ENCODE results near the gene ATOH8. TPM values are rescaled to one million over a fixed set of nuclear protein-coding genes. Genes with fewer than 3 reads are reported as not detected.

Gene ATOH8
- total RNA-seq, 1 donor from 2014 or later = 13.7 TPM

DNA sequence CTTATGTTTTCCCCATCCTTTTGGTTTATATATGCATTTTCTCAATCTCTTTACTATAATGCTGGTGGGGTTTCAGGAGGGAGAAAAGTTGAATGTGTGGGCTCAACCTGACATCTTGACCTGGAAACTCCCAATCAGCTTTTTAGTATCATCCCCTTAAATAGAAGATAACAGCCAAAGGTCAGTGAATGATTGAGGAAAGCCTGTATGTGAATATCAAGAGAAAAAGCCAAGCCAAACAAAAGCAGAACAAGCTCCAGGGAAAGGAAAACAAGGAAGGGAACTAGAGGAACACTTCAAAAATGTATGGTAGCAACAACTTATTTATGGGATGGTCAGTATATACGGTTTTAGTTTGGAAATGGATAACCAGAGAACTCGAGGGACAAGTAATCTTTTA is 28.3 kb upstream of the ATOH8 start:
- TF ChIP-seq, protein P1, sequence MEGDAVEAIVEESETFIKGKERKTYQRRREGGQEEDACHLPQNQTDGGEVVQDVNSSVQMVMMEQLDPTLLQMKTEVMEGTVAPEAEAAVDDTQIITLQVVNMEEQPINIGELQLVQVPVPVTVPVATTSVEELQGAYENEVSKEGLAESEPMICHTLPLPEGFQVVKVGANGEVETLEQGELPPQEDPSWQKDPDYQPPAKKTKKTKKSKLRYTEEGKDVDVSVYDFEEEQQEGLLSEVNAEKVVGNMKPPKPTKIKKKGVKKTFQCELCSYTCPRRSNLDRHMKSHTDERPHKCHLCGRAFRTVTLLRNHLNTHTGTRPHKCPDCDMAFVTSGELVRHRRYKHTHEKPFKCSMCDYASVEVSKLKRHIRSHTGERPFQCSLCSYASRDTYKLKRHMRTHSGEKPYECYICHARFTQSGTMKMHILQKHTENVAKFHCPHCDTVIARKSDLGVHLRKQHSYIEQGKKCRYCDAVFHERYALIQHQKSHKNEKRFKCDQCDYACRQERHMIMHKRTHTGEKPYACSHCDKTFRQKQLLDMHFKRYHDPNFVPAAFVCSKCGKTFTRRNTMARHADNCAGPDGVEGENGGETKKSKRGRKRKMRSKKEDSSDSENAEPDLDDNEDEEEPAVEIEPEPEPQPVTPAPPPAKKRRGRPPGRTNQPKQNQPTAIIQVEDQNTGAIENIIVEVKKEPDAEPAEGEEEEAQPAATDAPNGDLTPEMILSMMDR (conservative IDR thresholded peaks at IDR 0.05) = no peak
- Mint-ChIP-seq H3K4me1 (ENCODE audit: unreplicated experiment) (peaks cover 25% of the 10 kb centered on the region), H3K27me3 (peaks cover 22% of the 10 kb centered on the region), H3K36me3 (no peaks in the 10 kb centered on the region), H3K9me3 (peaks cover 6% of the 10 kb centered on the region), H3K4me3 (no peak overlapping the region), H3K27ac (no peak overlapping the region)
- no peak for DNase-seq (ENCODE audit: extremely low spot score, unreplicated experiment)

- H3K27me3 Mint-ChIP-seq = peaks cover 22% of the 10 kb centered on the region
- H3K36me3 Mint-ChIP-seq = no peaks in the 10 kb centered on the region
- no peak overlapping the region for H3K27ac Mint-ChIP-seq
Observed at GRCh38 chr2:85727798-85728197, 26.0 kb upstream of the ATOH8 start.

DNA sequence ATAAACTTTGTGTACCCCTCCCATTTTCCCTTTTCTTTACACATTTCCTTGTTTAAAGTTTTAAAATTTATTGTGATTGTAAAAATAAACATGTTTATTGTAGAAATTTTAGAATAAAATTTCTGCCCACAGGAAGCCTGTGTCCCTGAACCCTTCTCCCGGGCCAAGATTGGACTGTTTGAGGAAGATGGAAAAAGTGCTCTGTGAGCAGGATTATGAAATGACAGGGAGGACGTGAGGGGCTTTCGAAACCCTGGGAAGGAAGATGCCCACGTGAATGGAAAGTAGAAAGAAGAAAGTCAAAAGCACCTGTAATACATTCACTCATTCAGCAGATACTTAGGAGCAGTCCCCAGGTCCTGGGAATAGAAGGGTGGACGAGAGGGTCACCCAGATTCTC is 25.4 kb upstream of the ATOH8 start:
- H3K4me1 Mint-ChIP-seq (ENCODE audit: unreplicated experiment) = peaks cover 41% of the 10 kb centered on the region
- H3K27ac Mint-ChIP-seq = no peak overlapping the region
- no peak for DNase-seq (ENCODE audit: extremely low spot score, unreplicated experiment)
- peaks cover 22% of the 10 kb centered on the region for H3K27me3 Mint-ChIP-seq
- H3K4me3 Mint-ChIP-seq = no peak overlapping the region
- H3K9me3 Mint-ChIP-seq = no peaks in the 10 kb centered on the region
- no peaks in the 10 kb centered on the region for H3K36me3 Mint-ChIP-seq
- TF ChIP-seq, protein P1 (conservative IDR thresholded peaks at IDR 0.05) = no peak

More at GRCh38 chr2:85727798-85728197, 26.0 kb upstream of the ATOH8 start:
- H3K9me3 Mint-ChIP-seq = no peaks in the 10 kb centered on the region
- TF ChIP-seq, protein P1 (conservative IDR thresholded peaks at IDR 0.05) = no peak
- peaks cover 38% of the 10 kb centered on the region for H3K4me1 Mint-ChIP-seq (ENCODE audit: unreplicated experiment)
- no peak for DNase-seq (ENCODE audit: extremely low spot score, unreplicated experiment)
- H3K4me3 Mint-ChIP-seq = no peak overlapping the region

DNA sequence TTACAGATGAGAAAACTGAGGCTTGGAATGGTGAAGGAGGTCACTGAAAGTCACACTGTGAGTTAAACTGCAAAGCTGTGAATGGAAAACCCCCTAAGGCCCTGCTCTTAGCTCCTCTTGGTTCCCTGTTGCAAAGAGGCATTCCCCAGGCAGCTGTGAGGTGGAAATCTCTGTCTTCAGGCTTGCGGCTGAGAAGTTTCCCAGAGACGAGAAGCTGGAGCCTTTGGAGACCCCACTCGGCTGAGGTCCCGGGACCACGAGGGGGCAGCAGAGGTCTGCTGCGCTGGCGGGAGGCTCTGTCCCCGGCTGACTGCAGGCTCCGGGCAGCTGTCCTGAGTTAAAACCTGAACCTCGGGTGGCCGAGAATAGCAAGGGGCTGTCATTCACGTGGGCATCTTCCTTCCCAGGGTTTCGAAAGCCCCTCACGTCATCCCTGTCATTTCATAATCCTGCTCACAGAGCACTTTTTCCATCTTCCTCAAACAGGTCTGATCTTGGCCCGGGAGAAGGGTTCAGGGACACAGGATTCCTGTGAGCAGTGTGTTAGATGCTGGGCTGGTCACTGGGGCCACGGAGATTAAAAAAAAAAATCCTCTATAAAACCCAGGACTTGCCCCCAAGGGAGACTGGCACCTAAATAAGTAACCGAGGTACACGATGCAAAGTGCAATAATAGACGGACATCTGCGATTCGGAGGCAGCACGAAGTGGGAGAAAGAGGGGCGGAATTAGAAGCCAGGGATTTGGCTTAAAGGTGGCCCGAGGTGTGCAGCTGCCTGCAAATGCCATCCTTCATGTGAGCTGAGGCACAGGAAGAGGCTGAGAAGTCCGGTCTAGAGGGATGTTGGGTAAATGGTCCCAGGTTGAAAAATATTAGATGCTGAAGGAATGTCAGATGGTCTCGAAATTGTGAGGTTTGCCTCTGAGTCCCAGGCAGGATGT is 24.6 kb upstream of the ATOH8 start:
- DNase-seq (ENCODE audit: extremely low spot score, unreplicated experiment) = peak; percentile 93
- Mint-ChIP-seq H3K4me3 (no peak overlapping the region), H3K9me3 (no peaks in the 10 kb centered on the region), H3K4me1 (ENCODE audit: unreplicated experiment) (peaks cover 41% of the 10 kb centered on the region), H3K36me3 (no peaks in the 10 kb centered on the region), H3K27ac (no peak overlapping the region), H3K27me3 (peaks cover 22% of the 10 kb centered on the region)
- TF ChIP-seq, protein P1 (conservative IDR thresholded peaks at IDR 0.05) = peak; percentile 98

GRCh38 chr2:85729825-85730510 is 23.8 kb upstream of the ATOH8 start:
- H3K27ac Mint-ChIP-seq = no peak overlapping the region
- H3K9me3 Mint-ChIP-seq = no peaks in the 10 kb centered on the region
- no peak for DNase-seq (ENCODE audit: extremely low spot score, unreplicated experiment)
- H3K36me3 Mint-ChIP-seq = no peaks in the 10 kb centered on the region
- H3K4me1 Mint-ChIP-seq (ENCODE audit: unreplicated experiment) = peaks cover 35% of the 10 kb centered on the region
- H3K4me3 Mint-ChIP-seq = no peak overlapping the region
- peaks cover 22% of the 10 kb centered on the region for H3K27me3 Mint-ChIP-seq
- TF ChIP-seq, protein P1 (conservative IDR thresholded peaks at IDR 0.05) = no peak

Measured in type B pancreatic cell (in vitro differentiated cells).